T-helper 2 cell (primary cell): ENCODE data around the gene ALPG.
A peak's percentile ranks its signal among the peaks of the same experiment; 100 is the strongest.
"Not testable (repeated sequence)": the region's sequence is repeated elsewhere in the genome, so short reads cannot be mapped to it uniquely, and the experiment has no call there.

Experiments used
- DNase-seq, 5 experiments: peaks; one replicate each; pipeline versions ENCODE4 v3.0.0 to v3.0.0-alpha.2; 2012 to 2022

ALPG gene

GRCh38 chr2:232442431-232442830, 35.8 kb downstream of the ALPG start:
- DNase-seq, result not testable (repeated sequence)

- DNase-seq, result not testable (repeated sequence)
These were observed 36.4 kb downstream of the ALPG start for GRCh38 chr2:232443047-232443446.

- not testable (repeated sequence) for DNase-seq
These were observed 37.2 kb downstream of the ALPG start for GRCh38 chr2:232443669-232444408.

- peak in 3 of 5 experiments; percentile 44 to 73 (median 59) for DNase-seq
These were observed 37.9 kb downstream of the ALPG start for GRCh38 chr2:232444409-232445148.

GRCh38 chr2:232445149-232445885, 38.7 kb downstream of the ALPG start:
- DNase-seq, result not testable (repeated sequence)

- not testable (repeated sequence) for DNase-seq
These were observed 39.7 kb downstream of the ALPG start for GRCh38 chr2:232446266-232446777.

- DNase-seq, result no peak
These were observed 40.5 kb downstream of the ALPG start for GRCh38 chr2:232447091-232447620.

- no peak for DNase-seq
These were observed 41.1 kb downstream of the ALPG start for GRCh38 chr2:232447638-232448303.

- DNase-seq, result no peak
These were observed 41.7 kb downstream of the ALPG start for GRCh38 chr2:232448304-232448690.

GRCh38 chr2:232449964-232450363, 43.3 kb downstream of the ALPG start:
- DNase-seq, result no peak

- not testable (repeated sequence) for DNase-seq
These were observed 45.0 kb downstream of the ALPG start for GRCh38 chr2:232451645-232452044.

GRCh38 chr2:232454630-232455029, 48.0 kb downstream of the ALPG start:
- DNase-seq, result no peak

GRCh38 chr2:232455426-232456255, 49.0 kb downstream of the ALPG start, which contains the start of gene ALPI:
Gene ALPI, plus strand, starts transcription at chr2:232456153. Its CDS starts 47 bp downstream, at chr2:232456200.
- no peak for DNase-seq

- DNase-seq, result no peak
These were observed 49.9 kb downstream of the ALPG start for GRCh38 chr2:232456296-232457120.

- no peak for DNase-seq
These were observed 50.7 kb downstream of the ALPG start for GRCh38 chr2:232457121-232458011.

GRCh38 chr2:232458051-232458660, 51.5 kb downstream of the ALPG start:
- DNase-seq, result no peak

GRCh38 chr2:232458661-232459418, 52.2 kb downstream of the ALPG start:
- no peak for DNase-seq
